Esophagus squamous epithelium (tissue), 4 donors: Measurements from ENCODE around the gene ZIC4.

ENCODE experiments used
- POLR2A ChIP-seq, 4 donors: fragments of 450-650 bp; IDR thresholded peaks; one replicate each; pipeline ENCODE4 v1.6.1; 2017; ENCODE audit warnings: antibody characterized with exemption in 4 of 4, mild to moderate bottlenecking in 4 of 4, moderate library complexity in 3 of 4
- TF ChIP-seq, protein P1 (sequence below), 6 experiments: fragments of 450-650 bp in 4 of 6; fragments of 200-600 bp in 2 of 6; sonication (generic) in 2 of 6; IDR thresholded peaks; one replicate each; pipeline ENCODE4 v1.5.1; 2016 to 2019; ENCODE audit warnings: antibody characterized with exemption in 6 of 6, mild to moderate bottlenecking in 4 of 6, moderate library complexity in 4 of 6

- TF ChIP-seq POLR2A (IDR thresholded peaks at IDR 0.05) = no peak
- TF ChIP-seq, protein P1, sequence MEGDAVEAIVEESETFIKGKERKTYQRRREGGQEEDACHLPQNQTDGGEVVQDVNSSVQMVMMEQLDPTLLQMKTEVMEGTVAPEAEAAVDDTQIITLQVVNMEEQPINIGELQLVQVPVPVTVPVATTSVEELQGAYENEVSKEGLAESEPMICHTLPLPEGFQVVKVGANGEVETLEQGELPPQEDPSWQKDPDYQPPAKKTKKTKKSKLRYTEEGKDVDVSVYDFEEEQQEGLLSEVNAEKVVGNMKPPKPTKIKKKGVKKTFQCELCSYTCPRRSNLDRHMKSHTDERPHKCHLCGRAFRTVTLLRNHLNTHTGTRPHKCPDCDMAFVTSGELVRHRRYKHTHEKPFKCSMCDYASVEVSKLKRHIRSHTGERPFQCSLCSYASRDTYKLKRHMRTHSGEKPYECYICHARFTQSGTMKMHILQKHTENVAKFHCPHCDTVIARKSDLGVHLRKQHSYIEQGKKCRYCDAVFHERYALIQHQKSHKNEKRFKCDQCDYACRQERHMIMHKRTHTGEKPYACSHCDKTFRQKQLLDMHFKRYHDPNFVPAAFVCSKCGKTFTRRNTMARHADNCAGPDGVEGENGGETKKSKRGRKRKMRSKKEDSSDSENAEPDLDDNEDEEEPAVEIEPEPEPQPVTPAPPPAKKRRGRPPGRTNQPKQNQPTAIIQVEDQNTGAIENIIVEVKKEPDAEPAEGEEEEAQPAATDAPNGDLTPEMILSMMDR (IDR thresholded peaks at IDR 0.05) = no peak
Observed at GRCh38 chr3:147355084-147355752, 51.1 kb downstream of the ZIC4 start.
